HEK293 (cell line): ENCODE data around the gene SLIT2.

Source experiments
- CTCF ChIA-PET: fragments of 350-600 bp; formaldehyde crosslinking; extraction: SDS; loops from one replicate; lab custom pipeline; 2021; ENCODE audit warnings: antibody characterized with exemption; lab: Yijun Ruan, JAX
- POLR2A ChIA-PET: fragments of 300-600 bp; formaldehyde crosslinking; extraction: SDS; loops from one replicate; lab custom pipeline; 2020; ENCODE audit warnings: antibody characterized with exemption, inconsistent platforms; lab: Yijun Ruan, JAX
- H3K27ac ChIP-seq: fragments of 200-500 bp; sonication (Bioruptor generic); 2 replicates; pipeline ENCODE4 v1.5.1; 2014; ENCODE audit warnings: low read depth, low read length, control low read depth, inconsistent platforms; ENCODE audit errors: extremely low read depth
- H3K36me3 ChIP-seq, 2 experiments: fragments of 200-500 bp in 1 of 2; sonication (Bioruptor generic) in 1 of 2; 1 replicate in 1 of 2; 2 replicates in 1 of 2; pipeline ENCODE4 v1.5.1; 2014 to 2017; ENCODE audit warnings: inconsistent platforms in 2 of 2, low read length in 2 of 2; ENCODE audit not compliant: control insufficient read depth in 2 of 2, insufficient read depth in 1 of 2
- H3K4me1 ChIP-seq: fragments of 200-500 bp; sonication (Bioruptor generic); 2 replicates; pipeline ENCODE4 v1.5.1; 2014; ENCODE audit warnings: mild to moderate bottlenecking, low read length, inconsistent platforms; ENCODE audit not compliant: control insufficient read depth, insufficient read depth
- H3K4me3 ChIP-seq: 2 replicates; pipeline ENCODE4 v1.5.1; 2011; ENCODE audit warnings: low read depth, mild to moderate bottlenecking, control low read depth, low read length, moderate library complexity
- H3K9me3 ChIP-seq: fragments of 200-500 bp; sonication (Bioruptor generic); 2 replicates; pipeline ENCODE4 v1.5.1; 2014; ENCODE audit warnings: low read depth, low read length, inconsistent platforms; ENCODE audit not compliant: control insufficient read depth, insufficient read depth
- BCL11B ChIP-seq: fragments of 450-650 bp; formaldehyde crosslinking; IDR thresholded peaks from 2 replicates; pipeline ENCODE4 v1.5.1; 2016; ENCODE audit warnings: low read depth, missing biosample characterization, missing genetic modification characterization
- GFI1B ChIP-seq: fragments of 450-650 bp; formaldehyde crosslinking; IDR thresholded peaks from 2 replicates; pipeline ENCODE4 v1.5.1; 2016; ENCODE audit warnings: missing biosample characterization, missing genetic modification characterization
- KLF1 ChIP-seq: fragments of 450-650 bp; formaldehyde crosslinking; IDR thresholded peaks from 2 replicates; pipeline ENCODE4 v1.5.1; 2016; ENCODE audit warnings: missing biosample characterization, missing genetic modification characterization
- MYNN ChIP-seq: fragments of 450-650 bp; formaldehyde crosslinking; IDR thresholded peaks from 2 replicates; pipeline ENCODE4 v1.5.1; 2016; ENCODE audit warnings: missing biosample characterization, missing genetic modification characterization, borderline replicate concordance
- REPIN1 ChIP-seq: fragments of 450-650 bp; formaldehyde crosslinking; IDR thresholded peaks from 2 replicates; pipeline ENCODE4 v1.5.1; 2017; ENCODE audit warnings: missing biosample characterization, missing genetic modification characterization, low read depth
- SCRT2 ChIP-seq: fragments of 450-650 bp; formaldehyde crosslinking; IDR thresholded peaks from 2 replicates; pipeline ENCODE4 v1.5.1; 2016; ENCODE audit warnings: missing biosample characterization, missing genetic modification characterization
- SP3 ChIP-seq: fragments of 450-650 bp; formaldehyde crosslinking; IDR thresholded peaks from 2 replicates; pipeline ENCODE4 v1.5.1; 2016; ENCODE audit warnings: missing biosample characterization, missing genetic modification characterization
- TRIM28 ChIP-seq: IDR thresholded peaks from 2 replicates; pipeline ENCODE4 v1.6.1; 2011; ENCODE audit warnings: low read length, control low read depth, borderline replicate concordance
- ZBTB1 ChIP-seq: fragments of 450-650 bp; formaldehyde crosslinking; IDR thresholded peaks from 2 replicates; pipeline ENCODE4 v1.5.1; 2016; ENCODE audit warnings: missing biosample characterization, missing genetic modification characterization
- ZBTB17 ChIP-seq: fragments of 450-650 bp; formaldehyde crosslinking; IDR thresholded peaks from 2 replicates; pipeline ENCODE4 v1.5.1; 2016; ENCODE audit warnings: missing biosample characterization, missing genetic modification characterization
- ZBTB21 ChIP-seq: fragments of 450-650 bp; formaldehyde crosslinking; IDR thresholded peaks from 2 replicates; pipeline ENCODE4 v1.5.1; 2017; ENCODE audit warnings: missing biosample characterization, missing genetic modification characterization
- ZFP3 ChIP-seq: fragments of 450-650 bp; formaldehyde crosslinking; IDR thresholded peaks from 2 replicates; pipeline ENCODE4 v1.5.1; 2016; ENCODE audit warnings: low read depth, missing biosample characterization, missing genetic modification characterization
- ZNF10 ChIP-seq: fragments of 450-650 bp; formaldehyde crosslinking; IDR thresholded peaks from 2 replicates; pipeline ENCODE4 v1.5.1; 2017; ENCODE audit warnings: missing biosample characterization, missing genetic modification characterization
- ZNF157 ChIP-seq: fragments of 450-650 bp; formaldehyde crosslinking; IDR thresholded peaks from 2 replicates; pipeline ENCODE4 v1.5.1; 2016; ENCODE audit warnings: missing biosample characterization, missing genetic modification characterization
- ZNF169 ChIP-seq: fragments of 450-650 bp; formaldehyde crosslinking; IDR thresholded peaks from 2 replicates; pipeline ENCODE4 v1.5.1; 2016; ENCODE audit warnings: missing biosample characterization, missing genetic modification characterization
- ZNF366 ChIP-seq: fragments of 450-650 bp; formaldehyde crosslinking; conservative IDR thresholded peaks from 2 replicates; pipeline ENCODE4 v1.5.1; 2016; ENCODE audit warnings: missing biosample characterization, missing genetic modification characterization
- ZNF391 ChIP-seq: fragments of 450-650 bp; formaldehyde crosslinking; IDR thresholded peaks from 2 replicates; pipeline ENCODE4 v1.5.1; 2016; ENCODE audit warnings: low read depth, missing biosample characterization, missing genetic modification characterization, borderline replicate concordance
- ZNF404 ChIP-seq: fragments of 450-650 bp; formaldehyde crosslinking; IDR thresholded peaks from 2 replicates; pipeline ENCODE4 v1.5.1; 2017; ENCODE audit warnings: missing biosample characterization, missing genetic modification characterization
- ZNF423 ChIP-seq: fragments of 450-650 bp; formaldehyde crosslinking; IDR thresholded peaks from 2 replicates; pipeline ENCODE4 v1.5.1; 2016; ENCODE audit warnings: missing biosample characterization, missing genetic modification characterization
- ZNF555 ChIP-seq: fragments of 450-650 bp; formaldehyde crosslinking; conservative IDR thresholded peaks from 2 replicates; pipeline ENCODE4 v1.5.1; 2017; ENCODE audit warnings: missing biosample characterization, mild to moderate bottlenecking, missing genetic modification characterization, inconsistent platforms
- ZNF571 ChIP-seq: fragments of 450-650 bp; formaldehyde crosslinking; IDR thresholded peaks from 2 replicates; pipeline ENCODE4 v1.5.0; 2017; ENCODE audit warnings: missing biosample characterization, missing genetic modification characterization
- ZNF624 ChIP-seq: fragments of 450-650 bp; formaldehyde crosslinking; IDR thresholded peaks from 2 replicates; pipeline ENCODE4 v1.5.1; 2017; ENCODE audit warnings: missing biosample characterization, missing genetic modification characterization
- TF ChIP-seq, protein P1 (sequence below): fragments of 450-650 bp; formaldehyde crosslinking; IDR thresholded peaks from 2 replicates; pipeline ENCODE4 v1.5.1; 2016; ENCODE audit warnings: missing biosample characterization, missing genetic modification characterization
- TF ChIP-seq, protein P2 (sequence below): fragments of 450-650 bp; formaldehyde crosslinking; IDR thresholded peaks from 2 replicates; pipeline ENCODE4 v1.5.1; 2016; ENCODE audit warnings: missing biosample characterization, missing genetic modification characterization
- TF ChIP-seq, protein P3 (sequence below): fragments of 450-650 bp; formaldehyde crosslinking; IDR thresholded peaks from 2 replicates; pipeline ENCODE4 v1.5.1; 2016; ENCODE audit warnings: missing biosample characterization, missing genetic modification characterization
- TF ChIP-seq, protein P4 (sequence below): fragments of 450-650 bp; formaldehyde crosslinking; IDR thresholded peaks from 2 replicates; pipeline ENCODE4 v1.5.1; 2016; ENCODE audit warnings: missing biosample characterization, missing genetic modification characterization
- TF ChIP-seq, protein P5 (sequence below): fragments of 450-650 bp; formaldehyde crosslinking; IDR thresholded peaks from 2 replicates; pipeline ENCODE4 v1.5.1; 2017; ENCODE audit warnings: missing biosample characterization, missing genetic modification characterization

SLIT2 gene

DNA sequence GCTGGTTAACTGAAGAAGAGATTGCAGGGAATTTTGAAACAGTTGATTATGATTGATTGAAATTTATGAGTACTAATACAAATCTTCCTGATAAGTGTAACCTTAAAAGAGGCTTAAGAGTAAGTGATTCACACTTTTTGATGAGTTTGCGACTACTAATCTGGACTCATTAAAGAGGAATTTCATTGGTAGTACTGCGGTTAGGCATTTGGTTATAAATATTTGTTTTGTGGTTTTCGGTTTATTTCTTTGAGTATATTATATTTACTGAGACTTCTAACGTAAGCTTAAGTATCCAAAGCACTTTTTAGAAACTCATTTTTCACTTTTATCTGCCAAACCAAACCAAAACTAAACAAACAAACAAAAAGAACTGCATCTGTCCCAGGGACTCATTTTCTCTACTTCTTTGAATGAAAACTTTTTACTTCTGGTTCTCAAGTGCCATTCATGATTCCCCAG lies 20.7 kb downstream of the SLIT2 start (continued):
- TF ChIP-seq, protein P1, sequence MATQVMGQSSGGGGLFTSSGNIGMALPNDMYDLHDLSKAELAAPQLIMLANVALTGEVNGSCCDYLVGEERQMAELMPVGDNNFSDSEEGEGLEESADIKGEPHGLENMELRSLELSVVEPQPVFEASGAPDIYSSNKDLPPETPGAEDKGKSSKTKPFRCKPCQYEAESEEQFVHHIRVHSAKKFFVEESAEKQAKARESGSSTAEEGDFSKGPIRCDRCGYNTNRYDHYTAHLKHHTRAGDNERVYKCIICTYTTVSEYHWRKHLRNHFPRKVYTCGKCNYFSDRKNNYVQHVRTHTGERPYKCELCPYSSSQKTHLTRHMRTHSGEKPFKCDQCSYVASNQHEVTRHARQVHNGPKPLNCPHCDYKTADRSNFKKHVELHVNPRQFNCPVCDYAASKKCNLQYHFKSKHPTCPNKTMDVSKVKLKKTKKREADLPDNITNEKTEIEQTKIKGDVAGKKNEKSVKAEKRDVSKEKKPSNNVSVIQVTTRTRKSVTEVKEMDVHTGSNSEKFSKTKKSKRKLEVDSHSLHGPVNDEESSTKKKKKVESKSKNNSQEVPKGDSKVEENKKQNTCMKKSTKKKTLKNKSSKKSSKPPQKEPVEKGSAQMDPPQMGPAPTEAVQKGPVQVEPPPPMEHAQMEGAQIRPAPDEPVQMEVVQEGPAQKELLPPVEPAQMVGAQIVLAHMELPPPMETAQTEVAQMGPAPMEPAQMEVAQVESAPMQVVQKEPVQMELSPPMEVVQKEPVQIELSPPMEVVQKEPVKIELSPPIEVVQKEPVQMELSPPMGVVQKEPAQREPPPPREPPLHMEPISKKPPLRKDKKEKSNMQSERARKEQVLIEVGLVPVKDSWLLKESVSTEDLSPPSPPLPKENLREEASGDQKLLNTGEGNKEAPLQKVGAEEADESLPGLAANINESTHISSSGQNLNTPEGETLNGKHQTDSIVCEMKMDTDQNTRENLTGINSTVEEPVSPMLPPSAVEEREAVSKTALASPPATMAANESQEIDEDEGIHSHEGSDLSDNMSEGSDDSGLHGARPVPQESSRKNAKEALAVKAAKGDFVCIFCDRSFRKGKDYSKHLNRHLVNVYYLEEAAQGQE, result no peak
- TF ChIP-seq ZFP3 (tag by site-specific recombination) (no peak), ZNF157 (tag by site-specific recombination) (no peak)

DNA sequence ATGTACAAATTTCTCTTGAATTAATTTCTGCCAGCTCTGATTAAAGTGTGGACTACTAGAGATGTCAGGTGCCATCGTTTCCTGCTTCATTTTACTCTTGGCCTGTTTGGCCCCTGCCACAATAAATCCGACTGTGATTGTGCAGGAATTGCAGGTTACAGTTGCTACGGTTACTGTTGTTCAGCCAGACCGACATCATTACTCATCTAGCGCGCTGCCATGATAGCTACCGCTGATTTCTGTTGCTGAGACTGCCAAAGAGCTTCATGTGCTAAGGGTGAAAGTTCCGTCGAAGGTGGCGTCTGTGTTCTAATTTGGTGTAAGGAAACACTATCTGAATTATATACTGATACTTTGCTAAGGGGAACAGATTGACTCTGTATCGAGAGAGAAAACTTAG lies 22.1 kb downstream of the SLIT2 start:
- ChIA-PET CTCF (interaction anchor here (1.2 kb wide), 1 partner anchor 27 kb away, joined by 4 read pairs; no protein-coding TSS in a partner anchor), POLR2A (interaction anchor here (1.5 kb wide), 1 partner anchor 22 kb away, joined by 4 read pairs; the partner anchor contains the start of gene SLIT2)
- 0 out of 2 replicates have a peak, but pooled peaks cover 2% of the 10 kb centered on the region for H3K4me1 ChIP-seq
- H3K27ac ChIP-seq, result no peak overlapping the region
- H3K36me3 ChIP-seq, result peaks cover 0 to 35% of the 10 kb centered on the region in 2 experiments; a peak in 1 of 3 replicates
- TF ChIP-seq ZBTB21 (tag by site-specific recombination) (no peak), ZNF624 (no peak), ZNF404 (tag by site-specific recombination) (no peak), SP3 (tag by site-specific recombination) (no peak), ZNF571 (no peak), MYNN (tag by site-specific recombination) (0 out of 2 replicates have a peak, but pooled peaks have one; percentile 36), ZBTB17 (0 out of 2 replicates have a peak, but pooled peaks have one; percentile 10), TRIM28 (peak; percentile 55; the same call in 1 of the 2 replicates), GFI1B (tag by site-specific recombination) (peak; percentile 82), KLF1 (tag by site-specific recombination) (no peak), ZBTB1 (tag by site-specific recombination) (no peak), ZNF10 (tag by site-specific recombination) (0 out of 2 replicates have a peak, but pooled peaks have one; percentile 34), ZNF555 (tag by site-specific recombination) (no peak), BCL11B (tag by site-specific recombination) (no peak)
- no peaks in the 10 kb centered on the region for H3K9me3 ChIP-seq
- H3K4me3 ChIP-seq, result no peak overlapping the region

DNA sequence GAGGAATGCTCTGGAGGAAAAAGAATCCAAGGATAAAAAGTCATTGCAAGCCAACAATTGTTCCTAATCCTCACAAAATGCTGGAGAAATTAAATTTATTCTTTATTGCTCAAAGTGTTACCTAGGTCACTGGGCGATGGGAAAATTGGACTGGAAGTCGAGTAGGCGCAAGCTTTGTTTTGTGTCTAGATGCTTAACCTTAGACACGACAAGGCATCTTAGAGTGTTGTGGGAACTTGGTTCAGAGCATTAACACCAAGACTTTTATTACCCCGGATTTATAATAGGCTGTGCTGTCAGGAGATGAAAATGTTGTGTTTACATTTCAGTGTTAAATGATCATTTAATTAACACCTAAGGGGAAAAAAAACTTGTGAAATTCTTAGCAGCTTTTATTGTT lies 25.1 kb downstream of the SLIT2 start:
- ChIA-PET CTCF (interaction anchor here (0.7 to 1.1 kb wide), 3 partner anchors 25 to 408 kb away, joined by 3 to 4 read pairs (median 3); partner anchors contain the start of gene SLIT2), POLR2A (interaction anchor here (1.0 to 1.6 kb wide), 2 partner anchors 24 to 25 kb away, joined by 5 to 6 read pairs; partner anchors contain the start of gene SLIT2)
- Histone ChIP-seq H3K4me3 (no peak overlapping the region), H3K27ac (no peak overlapping the region), H3K36me3 (peaks cover 0 to 34% of the 10 kb centered on the region in 2 experiments; a peak in 1 of 3 replicates), H3K9me3 (no peaks in the 10 kb centered on the region), H3K4me1 (0 out of 2 replicates have a peak, but pooled peaks cover 2% of the 10 kb centered on the region)
- TF ChIP-seq ZNF169 (tag by site-specific recombination), result no peak
- TF ChIP-seq, protein P2, sequence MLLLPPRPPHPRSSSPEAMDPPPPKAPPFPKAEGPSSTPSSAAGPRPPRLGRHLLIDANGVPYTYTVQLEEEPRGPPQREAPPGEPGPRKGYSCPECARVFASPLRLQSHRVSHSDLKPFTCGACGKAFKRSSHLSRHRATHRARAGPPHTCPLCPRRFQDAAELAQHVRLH, result no peak
- peak; percentile 41 for TF ChIP-seq ZNF366 (tag by site-specific recombination)
- TF ChIP-seq, protein P3, sequence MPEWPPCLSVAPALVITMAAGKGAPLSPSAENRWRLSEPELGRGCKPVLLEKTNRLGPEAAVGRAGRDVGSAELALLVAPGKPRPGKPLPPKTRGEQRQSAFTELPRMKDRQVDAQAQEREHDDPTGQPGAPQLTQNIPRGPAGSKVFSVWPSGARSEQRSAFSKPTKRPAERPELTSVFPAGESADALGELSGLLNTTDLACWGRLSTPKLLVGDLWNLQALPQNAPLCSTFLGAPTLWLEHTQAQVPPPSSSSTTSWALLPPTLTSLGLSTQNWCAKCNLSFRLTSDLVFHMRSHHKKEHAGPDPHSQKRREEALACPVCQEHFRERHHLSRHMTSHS, result no peak
- TF ChIP-seq, protein P4, sequence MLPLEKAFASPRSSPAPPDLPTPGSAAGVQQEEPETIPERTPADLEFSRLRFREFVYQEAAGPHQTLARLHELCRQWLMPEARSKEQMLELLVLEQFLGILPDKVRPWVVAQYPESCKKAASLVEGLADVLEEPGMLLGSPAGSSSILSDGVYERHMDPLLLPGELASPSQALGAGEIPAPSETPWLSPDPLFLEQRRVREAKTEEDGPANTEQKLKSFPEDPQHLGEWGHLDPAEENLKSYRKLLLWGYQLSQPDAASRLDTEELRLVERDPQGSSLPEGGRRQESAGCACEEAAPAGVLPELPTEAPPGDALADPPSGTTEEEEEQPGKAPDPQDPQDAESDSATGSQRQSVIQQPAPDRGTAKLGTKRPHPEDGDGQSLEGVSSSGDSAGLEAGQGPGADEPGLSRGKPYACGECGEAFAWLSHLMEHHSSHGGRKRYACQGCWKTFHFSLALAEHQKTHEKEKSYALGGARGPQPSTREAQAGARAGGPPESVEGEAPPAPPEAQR (tag by site-specific recombination), result no peak
- no peak for TF ChIP-seq REPIN1
- TF ChIP-seq ZNF423 (tag by site-specific recombination), result no peak
- no peak for TF ChIP-seq ZNF391 (tag by site-specific recombination)
- TF ChIP-seq, protein P5, sequence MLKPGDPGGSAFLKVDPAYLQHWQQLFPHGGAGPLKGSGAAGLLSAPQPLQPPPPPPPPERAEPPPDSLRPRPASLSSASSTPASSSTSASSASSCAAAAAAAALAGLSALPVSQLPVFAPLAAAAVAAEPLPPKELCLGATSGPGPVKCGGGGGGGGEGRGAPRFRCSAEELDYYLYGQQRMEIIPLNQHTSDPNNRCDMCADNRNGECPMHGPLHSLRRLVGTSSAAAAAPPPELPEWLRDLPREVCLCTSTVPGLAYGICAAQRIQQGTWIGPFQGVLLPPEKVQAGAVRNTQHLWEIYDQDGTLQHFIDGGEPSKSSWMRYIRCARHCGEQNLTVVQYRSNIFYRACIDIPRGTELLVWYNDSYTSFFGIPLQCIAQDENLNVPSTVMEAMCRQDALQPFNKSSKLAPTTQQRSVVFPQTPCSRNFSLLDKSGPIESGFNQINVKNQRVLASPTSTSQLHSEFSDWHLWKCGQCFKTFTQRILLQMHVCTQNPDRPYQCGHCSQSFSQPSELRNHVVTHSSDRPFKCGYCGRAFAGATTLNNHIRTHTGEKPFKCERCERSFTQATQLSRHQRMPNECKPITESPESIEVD (tag by site-specific recombination), result peak; percentile 83
- 0 out of 2 replicates have a peak, but pooled peaks have one; percentile 8 for TF ChIP-seq SCRT2 (tag by site-specific recombination)
